Stimulated activated CD8-positive, alpha-beta memory T cell treated with anti-CD3 and anti-CD28 coated beads, Interleukin-15, amount 100 ng/mL, for 24 hours (primary cell): ENCODE measurements around the gene DOK7.
"Not testable (repeated sequence)": the region's sequence is repeated elsewhere in the genome, so short reads cannot be mapped to it uniquely, and the experiment has no call there.

ENCODE experiments used
- DNase-seq: peaks from one replicate; pipeline ENCODE4 v3.0.0-alpha.2; 2020; ENCODE audit warnings: low read depth

DOK7 gene

DNA sequence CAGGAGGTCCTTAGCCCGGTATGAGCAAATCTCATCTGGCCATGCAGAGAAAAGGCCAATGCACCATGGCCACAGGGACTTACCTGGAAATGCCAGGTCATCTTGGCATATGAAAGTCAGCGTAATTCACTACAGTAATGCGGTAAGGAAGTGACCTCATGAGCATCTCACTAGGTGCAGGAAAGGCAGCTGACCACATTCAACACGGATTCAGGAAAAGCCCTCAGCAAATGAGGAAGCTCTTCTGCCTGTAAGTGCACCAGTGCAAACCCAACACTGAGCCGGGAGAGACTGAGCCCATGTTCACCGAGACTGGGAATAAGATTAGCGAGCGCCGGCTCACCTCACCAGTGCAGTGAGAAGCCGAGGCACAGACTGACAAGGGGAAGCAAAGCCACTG, 45.4 kb downstream of the DOK7 start:
- DNase-seq: no peak

DNA sequence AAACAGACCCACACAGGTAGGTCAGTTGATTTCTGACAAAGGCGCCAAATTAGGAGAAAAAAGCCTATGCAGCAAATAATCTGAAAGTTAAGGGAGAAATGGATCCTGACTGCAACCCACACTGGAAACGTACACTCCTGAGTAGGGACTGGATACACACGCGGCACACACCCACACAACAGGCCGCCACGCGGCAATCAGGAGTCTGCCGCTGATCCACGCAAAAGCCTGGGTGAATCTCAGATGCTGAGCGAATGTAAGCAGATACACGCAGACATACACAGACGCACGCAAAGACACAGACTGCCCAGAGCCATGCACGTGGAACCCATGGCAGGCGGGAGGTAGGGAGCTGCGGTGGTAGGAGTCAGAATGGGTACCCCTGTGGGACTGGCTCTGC, 47.4 kb downstream of the DOK7 start:
- no peak for DNase-seq

DNA sequence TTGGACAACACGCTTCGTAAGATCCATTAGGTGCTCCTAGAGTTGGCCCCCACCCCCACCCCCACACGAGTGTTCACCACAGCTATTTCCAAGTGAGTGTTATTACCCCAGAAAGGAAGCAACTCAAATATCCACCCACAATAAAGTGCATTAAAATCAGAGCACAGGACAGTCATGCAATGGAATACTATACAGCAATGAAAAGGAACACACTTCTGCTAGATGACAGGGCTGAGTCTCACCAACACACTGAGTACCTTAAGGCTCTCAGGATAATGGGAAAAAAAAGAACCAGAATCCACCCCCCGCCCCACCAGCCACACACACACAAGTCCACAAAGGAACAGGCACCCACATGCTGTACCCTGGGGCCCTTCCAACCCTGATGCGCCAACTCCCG, 48.1 kb downstream of the DOK7 start:
- DNase-seq: no peak

DNA sequence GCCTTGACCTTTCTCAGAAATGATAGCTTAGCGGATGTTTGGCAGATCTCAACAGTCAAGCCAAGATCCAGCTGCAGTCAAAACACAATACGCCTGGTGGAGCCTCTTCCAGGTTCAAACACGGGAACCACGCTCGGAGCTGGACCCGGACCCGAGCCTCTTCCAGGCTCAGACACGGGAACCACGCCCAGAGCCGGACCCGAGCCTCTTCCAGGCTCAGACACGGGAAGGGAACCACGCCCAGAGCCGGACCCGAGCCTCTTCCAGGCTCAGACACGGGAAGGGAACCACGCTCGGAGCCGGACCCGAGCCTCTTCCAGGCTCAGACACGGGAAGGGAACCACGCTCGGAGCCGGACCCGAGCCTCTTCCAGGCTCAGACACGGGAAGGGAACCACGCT, 48.5 kb downstream of the DOK7 start:
- not testable (repeated sequence) for DNase-seq

DNA sequence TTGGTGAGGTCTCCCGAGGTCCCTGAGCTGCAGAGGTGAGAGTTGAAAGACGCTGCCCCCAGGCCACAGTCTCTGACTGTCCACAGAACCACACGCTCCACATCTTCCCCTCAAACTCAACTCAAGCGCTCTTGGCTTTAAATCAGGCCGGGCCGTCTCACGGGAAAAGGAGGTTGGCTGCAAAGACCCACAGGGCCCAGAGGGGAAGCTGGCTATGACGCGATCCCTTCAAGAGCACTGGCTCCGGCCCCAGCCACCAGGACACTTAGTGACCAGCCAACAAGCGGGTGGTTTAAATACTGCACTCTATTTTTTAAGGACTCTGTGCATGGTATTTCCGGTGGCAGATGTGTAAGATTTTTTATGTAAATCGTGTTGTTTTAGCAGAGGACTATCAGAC, 49.2 kb downstream of the DOK7 start:
- no peak for DNase-seq

DNA sequence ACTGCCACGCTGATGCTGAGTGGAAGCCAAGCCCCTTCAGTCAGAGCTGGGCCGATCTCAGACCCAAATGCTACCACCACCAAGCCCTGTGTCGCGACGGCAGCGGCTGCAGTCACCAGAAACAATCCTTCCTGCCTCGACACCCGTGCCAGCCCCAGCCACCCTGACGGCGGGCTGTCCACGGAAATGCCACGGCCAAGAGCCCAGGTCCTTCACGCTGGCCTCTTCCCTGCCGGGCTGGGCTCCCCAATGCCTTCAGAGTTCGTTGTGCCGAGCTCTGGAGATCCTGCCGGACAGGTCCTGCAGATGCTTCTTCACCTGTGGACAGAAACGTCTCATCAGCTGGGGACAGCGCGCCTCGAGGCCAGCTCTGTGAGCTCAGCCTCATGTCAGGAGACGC, 49.6 kb downstream of the DOK7 start:
- no peak for DNase-seq

DNA sequence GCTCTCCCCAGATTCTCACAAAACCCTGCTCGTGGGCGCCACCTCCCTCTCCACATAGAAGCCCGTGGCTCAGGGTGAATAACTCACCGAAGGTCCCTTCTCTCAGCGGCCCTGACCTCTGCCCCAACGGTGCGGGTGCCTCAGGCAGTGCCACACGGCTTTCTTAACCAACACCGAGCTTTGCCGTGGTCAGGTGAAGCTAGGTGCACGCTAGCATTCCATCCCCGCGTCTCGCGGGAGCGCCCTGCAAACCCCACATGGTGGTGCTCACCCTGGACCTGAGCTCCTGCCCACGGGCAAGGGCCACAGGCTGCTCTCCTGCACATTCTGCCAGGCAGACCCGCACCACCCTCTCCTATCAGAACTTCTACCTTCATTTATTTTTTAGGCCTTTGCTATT, 50.7 kb downstream of the DOK7 start:
- DNase-seq: no peak

DNA sequence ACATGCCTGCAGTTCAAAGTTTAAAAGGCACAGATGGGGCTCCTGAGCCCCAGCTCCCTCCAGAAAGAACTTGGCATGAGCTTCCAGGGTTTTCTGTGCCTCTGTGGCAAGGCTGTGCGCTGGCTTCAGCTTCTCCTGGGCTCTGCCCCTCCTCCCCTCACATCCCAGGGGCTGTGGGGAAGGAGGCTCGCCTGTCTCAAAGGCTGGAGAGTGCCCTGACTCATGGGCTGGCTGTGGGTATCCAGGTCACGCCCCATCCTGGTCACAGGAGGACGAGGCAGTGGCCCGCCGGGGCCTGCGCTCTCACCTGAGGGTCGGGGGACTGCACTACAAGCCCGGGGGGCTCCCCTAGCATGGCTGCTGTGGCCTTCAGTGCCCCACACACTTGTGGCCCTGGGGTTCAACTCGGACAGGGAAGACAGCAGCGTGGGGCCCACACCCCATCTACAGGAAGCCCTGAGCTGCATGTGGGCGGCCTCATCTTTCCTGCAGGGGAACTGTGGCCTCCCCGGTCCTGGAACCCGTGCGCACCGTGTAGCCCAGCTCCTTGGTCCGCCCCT, 51.2 kb downstream of the DOK7 start:
- no peak for DNase-seq

DNA sequence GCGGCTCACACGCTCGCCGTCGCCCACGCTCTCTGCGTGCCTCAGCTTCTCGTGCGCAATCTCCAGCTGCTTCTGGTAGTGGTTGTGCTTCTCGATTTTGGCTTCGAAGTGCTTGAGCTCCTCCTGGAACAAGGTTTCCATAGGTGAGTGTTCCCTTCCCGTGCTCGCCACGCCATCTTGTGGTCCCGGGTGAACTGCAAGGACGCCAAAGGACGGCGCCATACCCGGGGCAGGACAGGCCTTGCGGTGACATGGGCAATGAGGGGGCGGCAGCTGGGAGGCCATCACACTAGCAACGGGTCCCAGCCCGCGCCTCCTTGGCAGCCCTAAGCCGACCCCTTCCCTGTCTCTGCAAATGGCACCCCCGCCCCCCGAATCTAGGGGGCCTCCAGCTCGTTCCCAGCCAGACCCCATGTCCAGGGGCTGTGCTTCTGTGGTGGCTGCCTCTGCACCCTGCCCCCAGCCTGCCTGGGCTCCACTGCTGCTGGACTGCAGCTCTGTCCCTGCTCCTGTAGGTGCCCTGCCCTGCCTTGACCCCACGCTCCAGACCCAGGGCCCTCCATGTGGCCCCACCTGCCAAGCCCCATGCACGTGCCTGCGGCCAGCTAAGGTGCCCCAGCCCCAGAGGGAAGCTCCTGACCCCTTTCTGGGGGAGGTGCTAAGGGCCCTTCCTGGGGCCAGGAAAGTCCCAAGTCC, 51.8 kb downstream of the DOK7 start:
- no peak for DNase-seq

DNA sequence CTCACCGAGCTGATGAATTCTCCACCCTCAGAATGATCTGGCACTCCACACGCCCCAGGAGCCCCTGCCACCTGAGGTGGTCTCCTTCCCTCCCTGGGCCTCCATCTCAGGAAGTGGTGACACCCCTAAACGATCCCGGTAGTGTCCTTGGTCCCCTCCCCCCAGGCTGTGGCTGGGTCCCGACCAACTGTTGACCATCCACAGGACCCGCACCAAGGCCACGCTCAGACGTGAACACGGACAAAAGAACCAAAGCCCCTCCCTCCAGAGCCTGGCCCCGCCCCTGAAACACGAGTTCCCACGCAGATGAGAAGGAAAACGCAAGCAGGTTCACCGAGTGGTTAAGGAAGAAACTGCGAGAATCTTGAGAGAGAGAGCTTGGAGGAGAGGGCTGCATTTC, 52.5 kb downstream of the DOK7 start:
- no peak for DNase-seq

DNA sequence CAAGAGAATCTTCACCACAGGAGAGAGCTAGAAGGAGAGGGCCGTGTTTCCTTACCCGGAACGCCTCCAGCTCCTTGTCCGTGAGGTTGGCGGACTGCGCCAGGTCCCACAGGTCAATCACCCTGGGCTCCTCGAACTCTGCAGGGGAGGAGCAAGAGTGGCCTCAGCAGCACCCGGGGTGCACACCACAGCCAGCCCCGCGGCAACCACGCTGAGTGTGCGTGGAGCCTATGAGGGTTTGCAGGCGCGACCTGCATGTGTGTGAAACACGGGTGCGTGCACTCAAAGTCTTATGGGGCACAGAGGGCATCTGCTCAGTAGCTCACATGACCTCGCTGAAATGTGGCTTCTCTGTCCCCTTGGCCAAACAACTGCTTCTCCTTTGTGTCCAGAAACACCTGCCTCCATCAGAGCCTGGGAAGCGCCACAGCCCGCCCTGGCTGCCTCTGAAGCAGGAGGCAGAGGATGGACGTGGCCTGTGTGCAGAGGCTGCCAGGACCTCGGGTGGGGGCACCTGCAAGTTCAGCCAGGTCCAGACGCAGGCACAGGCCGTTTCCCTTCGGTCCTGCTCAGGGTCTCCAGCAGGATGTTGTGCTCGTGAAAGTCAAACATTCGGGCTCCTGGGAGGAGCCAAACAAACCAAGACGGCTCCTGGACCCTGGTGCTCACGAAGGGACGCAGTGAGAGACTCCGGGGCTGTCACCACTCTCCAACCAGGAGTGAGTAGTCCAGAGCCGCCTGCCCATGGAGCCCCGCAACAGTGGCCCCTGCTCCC, 53.1 kb downstream of the DOK7 start:
- no peak for DNase-seq

DNA sequence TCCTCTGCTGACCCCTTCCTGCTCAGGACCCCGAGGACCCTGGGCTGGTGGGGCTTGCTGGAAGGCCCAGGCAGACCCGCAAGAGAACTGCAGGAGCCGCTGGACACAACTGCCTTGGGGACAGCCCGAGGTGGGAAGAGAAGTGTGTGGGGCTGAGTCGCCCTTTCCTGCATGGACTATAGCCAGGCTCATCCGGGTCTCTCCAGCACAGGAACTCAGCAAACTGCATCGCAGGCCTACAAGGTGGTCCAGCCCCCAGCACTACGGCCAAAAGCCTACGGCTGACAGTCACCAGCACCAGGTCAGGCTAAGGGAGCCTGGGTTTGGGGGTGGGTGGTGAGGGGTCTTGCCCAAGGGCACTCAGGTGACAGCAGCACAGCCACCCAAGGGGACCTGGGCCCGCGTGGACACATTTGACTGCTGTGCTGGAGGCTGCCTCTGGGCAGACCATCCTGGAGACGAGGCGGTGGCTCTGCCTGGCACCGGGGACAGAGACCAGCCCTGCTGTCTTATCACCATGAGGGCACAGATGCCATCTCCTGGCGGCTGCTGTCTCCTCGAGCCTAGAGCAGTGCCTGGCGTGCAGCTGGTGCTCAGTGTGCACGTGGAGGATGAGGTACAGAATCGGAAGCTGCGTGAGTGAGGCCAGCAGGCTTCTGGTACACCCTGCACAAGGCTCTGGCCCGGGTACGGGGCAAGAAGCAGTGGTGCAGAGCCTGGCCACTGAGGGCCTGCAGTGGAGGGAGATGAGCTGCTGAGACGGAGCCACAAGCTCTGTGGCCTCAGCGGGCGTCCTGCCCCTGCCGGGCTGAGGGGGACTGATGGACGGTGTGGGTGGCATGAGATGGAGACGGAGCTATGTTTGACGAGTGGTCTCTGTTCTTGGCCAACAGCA, 54.0 kb downstream of the DOK7 start:
- no peak for DNase-seq

DNA sequence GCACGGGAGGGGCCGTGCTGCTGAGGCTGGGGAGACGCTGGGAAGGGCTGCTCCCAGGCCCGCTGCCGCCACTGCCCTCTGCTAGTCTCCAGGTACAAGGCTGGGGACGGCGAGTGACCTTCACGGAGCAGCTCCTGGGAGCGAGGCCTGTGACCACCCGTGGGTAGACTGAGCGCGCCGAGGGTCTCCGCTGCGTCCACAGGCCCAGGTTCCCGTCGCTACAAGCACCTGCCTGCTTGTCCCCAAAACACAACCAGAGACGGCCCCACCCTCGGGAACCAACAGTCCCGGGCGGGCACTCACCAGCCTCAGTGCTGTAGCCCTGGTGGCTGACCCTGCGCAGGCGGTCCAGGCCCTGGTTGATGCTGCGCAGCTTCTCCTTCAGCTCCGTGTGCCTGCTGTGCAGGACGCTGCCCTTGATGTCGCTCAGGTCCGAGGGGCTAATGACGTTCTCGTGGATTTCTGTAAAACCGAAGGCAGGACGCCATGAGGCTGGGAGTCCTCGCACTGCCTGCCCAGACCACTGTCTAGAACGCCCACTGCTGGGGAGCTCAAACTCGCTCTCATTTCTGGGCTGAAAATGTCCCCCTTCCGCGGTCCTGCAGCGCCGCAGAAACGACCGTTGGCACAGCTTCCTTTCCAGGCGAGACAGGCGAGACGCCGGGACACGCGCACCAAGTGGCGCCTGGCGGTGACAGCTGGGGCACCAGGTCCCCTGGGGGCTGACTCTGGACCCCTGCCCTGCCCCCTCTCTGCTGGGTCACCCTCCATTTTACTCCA, 54.8 kb downstream of the DOK7 start:
- no peak for DNase-seq

DNA sequence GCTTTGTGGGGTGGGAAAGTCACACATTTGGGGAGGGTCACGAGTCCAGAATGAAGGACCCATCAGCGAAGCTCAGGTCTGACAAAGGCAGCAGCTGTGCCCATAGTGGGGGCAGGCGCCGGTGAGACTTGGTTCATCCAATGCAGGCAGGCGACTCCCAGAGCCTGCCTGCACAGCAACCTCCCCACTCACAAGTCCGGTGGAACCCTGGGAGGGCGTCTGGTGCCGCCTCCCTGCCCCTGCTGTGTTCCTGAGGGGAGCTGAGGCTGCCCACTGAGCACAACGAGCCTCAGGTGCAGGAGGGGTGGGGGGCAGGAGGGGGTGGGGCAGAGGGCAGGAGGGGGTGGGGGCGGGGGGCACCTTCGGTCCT, 55.4 kb downstream of the DOK7 start:
- DNase-seq: no peak

DNA sequence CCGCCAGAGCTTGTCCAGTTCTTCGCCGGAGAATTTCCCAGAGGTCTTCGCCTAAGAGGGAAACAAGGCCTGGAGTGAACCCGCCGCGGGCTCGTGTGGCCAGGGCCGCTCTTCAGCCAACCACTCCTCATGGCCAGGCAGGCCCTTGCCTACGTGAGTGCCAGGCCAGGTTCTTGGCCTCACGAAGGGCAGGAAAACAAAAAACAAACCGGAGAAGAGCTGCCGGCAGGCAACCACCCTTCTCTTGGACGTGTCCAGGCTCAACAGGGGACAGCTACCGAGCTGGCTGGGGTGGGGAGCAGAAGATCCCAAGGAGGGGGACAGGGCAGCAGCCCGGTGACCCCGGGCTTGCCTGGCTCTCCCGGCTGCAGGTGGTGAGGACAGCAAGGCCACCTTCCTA, 55.8 kb downstream of the DOK7 start:
- DNase-seq: no peak

DNA sequence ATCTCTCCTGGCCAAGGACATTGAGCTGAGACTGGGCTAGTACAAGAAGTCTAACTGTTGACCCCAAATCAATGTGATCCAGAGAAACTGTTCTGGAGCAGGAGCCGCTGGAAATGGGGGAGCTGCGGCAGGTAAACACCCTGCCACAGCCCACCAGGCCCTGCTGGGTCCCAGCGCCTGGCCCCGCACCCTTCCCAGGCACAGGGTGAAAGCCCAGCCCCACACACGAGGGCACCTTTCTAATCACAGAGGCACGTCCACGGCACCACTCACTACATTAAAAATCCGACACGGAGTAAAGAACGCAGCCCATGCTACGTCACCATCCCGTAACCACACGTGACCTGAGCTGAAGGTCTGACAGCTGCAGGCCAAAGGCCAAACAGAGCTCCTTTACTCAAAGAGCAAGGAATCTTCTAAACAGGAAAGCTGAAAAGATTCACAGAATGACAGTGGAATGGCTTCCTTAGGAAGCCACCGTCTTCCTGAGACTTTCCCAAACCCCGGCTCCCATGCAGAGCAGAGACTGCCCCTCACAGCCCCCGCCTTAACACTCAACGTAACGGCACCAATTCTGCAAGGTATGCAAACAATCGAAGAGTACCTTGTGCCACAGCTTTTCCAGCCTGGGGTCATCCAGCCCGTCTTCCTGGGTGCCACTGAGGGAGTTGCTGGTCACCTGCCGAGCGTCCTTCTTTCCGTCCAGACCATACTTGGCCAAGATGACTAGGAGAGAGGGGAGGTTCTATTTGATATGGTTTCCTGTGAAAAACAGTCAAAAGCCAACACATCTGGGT, 56.6 kb downstream of the DOK7 start:
- DNase-seq: no peak

DNA sequence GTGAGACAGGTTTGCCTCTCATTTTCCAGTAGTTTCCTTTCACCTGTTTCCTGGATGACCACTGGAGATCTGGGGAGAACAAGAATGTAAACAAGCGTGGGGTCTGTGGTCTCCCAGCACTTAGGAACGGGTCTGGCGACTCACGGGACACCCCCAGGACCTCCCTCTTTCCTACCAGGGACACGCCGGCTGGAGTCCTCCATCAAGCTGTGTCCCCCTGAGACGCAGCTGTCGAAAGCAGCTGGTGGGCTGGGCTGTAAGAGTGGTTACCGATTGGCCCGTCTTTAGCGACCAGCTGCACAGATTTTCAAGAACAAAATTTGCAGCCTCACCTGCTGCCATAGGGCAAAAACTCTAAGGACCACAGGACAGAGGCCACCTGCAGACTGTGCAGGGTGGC, 57.2 kb downstream of the DOK7 start:
- DNase-seq: no peak

DNA sequence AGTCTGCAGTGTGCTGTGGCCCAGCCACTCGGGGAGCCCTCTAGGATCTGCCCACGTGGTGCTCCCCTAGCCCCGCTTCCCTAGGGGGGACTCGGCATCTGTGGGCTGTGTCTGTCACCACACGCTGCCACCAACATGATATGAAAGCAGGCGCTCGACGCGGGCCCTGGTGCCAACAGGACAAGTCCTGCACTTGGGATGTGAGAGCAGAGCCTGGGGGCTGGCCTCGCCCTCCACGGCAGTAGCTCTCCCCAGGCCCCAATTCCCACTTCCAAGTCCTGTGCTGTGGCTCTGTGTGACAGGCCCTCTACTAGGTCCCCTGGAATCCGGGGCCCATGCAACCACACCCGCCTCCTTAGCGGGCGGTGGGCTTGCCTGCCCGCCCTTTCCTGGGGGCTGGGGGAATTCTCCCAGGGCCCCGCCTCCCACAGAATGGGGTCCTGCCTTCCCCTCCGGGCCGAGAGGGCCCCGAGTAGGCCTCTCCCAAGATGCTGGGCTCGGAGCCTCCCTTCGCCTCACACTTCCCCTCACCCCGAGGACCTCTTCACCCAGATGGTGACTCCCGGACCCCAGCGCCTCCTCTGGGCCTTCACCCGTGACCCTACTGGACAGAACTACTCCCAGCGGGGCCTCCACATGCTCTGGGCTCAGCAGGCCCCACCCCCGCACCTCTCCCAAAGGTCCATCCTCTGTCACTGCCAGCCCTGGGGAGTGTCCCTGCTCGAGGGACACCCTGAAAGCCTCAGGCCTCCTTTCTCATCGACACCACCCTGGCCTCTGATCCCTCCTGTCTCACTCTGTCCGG, 57.9 kb downstream of the DOK7 start:
- DNase-seq: no peak

DNA sequence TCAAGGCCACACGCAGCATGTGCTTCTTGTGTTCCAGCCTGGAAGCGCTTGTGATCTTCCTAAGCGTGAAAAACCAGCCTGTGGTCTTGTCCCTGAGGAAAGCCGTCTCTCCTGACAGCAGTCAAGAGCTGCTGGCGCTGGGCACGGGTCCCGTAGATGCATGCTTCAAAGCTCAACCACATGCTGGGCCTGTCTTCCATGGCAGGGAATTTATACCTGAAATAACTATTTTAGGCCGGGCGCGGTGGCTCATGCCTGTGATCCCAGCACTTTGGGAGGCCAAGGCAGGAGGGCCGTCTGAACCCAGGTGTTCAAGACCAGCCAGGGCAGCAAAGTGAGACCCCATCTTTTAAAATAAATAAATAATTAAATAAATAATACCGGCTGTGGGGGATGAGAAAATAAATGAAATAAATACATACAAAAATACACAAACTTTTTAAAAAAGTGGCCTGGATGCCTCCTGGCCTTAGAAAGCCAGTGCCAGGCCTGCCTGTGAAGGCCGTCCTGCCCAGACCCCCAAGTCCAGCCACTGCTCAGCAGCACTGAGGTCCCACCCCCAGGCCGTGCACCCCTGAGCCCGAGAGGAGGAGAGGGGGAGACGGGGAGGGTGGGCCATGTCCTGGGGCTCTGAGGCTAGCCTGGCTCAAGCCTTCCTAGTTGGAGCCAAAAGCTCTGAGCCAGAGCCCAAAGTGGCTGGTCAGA, 58.7 kb downstream of the DOK7 start:
- no peak for DNase-seq

DNA sequence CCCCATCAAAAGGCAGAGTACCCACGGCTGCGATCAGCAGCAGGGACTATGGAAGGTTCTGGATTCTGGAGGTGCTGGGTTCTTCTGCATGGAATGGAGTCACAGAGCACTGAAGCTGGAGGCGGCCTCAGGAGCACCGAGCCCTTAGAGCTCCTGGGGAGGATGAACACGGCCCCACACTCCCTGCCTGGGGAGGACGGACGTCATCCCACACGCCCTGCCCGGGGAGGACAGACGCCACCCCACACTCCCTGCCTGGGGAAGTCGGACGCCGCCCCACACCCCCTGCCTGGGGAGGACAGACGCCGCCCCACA, 59.2 kb downstream of the DOK7 start:
- DNase-seq: no peak
